AG09309 (cell line): ENCODE measurements around the gene SPIRE1.

Experiments
- DNase-seq: peaks from one replicate; pipeline ENCODE4 v3.0.0-alpha.2; 2010; ENCODE audit warnings: low read depth
- H3K4me3 ChIP-seq: 2 replicates; pipeline ENCODE4 v1.5.1; 2011; ENCODE audit warnings: mild to moderate bottlenecking, low read depth, low read length, moderate library complexity; ENCODE audit not compliant: control insufficient read depth
- TF ChIP-seq, protein P1 (sequence below): IDR thresholded peaks from 2 replicates; pipeline ENCODE4 v1.5.1; 2011; ENCODE audit warnings: mild to moderate bottlenecking, low read depth, low read length, inconsistent platforms; ENCODE audit not compliant: insufficient read depth, control insufficient read depth; ENCODE audit errors: missing control alignments

Gene SPIRE1

DNA sequence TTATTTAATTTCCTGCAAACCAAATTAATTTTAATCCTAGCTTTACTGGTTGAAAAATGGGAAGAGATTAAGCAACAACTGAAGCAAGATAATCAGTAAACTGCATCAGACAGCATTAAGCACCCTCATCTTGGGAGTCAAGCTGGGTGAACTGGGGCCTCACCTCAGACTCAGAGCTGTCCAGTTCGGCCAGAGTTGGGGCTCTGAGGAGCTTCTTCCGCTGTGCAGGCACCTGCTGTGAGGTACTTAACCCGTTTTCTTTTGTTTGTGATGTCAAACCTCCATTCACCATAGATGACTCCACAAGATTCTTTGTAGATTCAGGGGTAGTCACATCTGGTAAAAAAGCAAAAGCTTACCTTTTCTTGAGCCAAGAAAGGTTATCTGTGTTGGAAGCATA lies 178.4 kb downstream of the SPIRE1 start:
- TF ChIP-seq, protein P1, sequence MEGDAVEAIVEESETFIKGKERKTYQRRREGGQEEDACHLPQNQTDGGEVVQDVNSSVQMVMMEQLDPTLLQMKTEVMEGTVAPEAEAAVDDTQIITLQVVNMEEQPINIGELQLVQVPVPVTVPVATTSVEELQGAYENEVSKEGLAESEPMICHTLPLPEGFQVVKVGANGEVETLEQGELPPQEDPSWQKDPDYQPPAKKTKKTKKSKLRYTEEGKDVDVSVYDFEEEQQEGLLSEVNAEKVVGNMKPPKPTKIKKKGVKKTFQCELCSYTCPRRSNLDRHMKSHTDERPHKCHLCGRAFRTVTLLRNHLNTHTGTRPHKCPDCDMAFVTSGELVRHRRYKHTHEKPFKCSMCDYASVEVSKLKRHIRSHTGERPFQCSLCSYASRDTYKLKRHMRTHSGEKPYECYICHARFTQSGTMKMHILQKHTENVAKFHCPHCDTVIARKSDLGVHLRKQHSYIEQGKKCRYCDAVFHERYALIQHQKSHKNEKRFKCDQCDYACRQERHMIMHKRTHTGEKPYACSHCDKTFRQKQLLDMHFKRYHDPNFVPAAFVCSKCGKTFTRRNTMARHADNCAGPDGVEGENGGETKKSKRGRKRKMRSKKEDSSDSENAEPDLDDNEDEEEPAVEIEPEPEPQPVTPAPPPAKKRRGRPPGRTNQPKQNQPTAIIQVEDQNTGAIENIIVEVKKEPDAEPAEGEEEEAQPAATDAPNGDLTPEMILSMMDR: no peak
- DNase-seq: no peak
- H3K4me3 ChIP-seq: no peak overlapping the region

DNA sequence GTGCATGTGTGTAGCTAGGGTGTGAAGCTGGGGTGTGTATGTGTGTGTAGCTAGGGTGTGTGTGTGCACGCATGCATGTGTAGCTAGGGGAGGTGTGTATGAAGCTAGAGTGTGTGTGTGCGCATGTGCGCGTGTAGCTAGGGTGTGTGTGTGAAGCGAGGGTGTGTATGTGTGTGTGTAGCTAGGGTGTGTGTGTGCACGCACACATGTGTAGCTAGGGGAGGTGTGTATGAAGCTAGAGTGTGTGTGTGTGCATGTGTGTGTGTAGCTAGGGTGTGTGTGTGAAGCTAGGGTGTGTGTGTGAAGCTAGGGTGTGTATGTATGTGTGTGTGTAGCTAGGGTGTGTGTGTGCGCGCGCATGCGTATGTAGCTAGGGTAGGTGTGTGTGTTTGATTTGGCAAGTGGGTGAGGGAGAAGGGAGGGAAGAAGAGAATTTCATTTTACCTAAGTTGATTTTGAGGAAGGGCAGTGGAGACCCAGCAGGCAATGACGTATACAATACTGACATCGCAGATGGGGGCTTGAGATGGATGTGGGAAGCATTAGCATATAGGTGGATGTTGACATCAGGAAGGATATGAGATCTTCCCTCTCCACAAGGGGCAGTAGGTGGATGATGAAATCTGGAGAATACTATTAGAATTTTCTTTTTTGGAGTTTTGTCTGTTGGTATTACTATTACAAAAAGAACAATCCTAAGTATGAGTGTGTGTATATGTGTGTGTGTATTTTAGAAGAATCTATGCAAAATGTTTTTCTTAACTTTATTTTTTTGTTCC lies 179.4 kb downstream of the SPIRE1 start:
- no peak for DNase-seq
- H3K4me3 ChIP-seq: no peak overlapping the region
- TF ChIP-seq, protein P1: no peak

DNA sequence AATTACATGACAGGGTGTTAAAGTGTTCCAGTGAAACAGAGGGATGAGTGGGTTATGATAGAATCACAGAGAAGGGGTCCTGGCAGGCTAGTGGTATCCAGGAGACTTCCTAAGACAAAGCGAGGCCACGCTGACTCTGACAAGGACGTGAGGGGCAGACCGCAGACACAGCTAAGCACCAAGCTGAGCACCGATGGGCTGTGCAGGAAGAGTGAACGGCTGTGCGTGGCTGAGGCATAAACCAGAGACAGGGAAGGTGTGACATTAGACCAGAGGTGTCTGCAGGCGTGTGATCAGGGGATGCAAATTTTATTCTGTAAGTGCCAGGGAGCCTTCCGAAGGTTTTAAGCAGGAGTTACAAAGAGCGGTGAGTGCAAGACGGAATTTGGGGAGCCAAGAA lies 180.3 kb downstream of the SPIRE1 start:
- TF ChIP-seq, protein P1: no peak
- H3K4me3 ChIP-seq: no peak overlapping the region
- DNase-seq: no peak

DNA sequence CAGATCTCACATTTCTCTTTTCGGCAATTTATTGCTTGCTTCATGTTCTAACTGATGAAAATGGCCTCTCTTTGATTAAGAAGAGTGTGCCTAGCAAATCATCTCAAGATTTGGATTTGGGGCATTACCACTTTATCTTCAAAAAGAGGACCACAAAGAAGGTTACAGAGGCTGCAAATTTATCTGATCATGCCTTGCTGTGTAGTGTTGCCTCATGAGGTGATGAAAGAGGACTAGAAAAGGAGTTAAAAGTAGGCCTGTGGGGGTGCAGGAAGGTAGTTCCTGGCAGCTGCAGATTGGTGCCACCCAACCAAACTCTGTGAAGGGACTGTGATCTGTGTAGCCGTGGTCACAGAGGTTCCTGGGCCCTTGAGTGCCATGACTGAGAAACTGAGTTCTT lies 181.0 kb downstream of the SPIRE1 start:
- no peak overlapping the region for H3K4me3 ChIP-seq
- no peak for DNase-seq
- TF ChIP-seq, protein P1: no peak

DNA sequence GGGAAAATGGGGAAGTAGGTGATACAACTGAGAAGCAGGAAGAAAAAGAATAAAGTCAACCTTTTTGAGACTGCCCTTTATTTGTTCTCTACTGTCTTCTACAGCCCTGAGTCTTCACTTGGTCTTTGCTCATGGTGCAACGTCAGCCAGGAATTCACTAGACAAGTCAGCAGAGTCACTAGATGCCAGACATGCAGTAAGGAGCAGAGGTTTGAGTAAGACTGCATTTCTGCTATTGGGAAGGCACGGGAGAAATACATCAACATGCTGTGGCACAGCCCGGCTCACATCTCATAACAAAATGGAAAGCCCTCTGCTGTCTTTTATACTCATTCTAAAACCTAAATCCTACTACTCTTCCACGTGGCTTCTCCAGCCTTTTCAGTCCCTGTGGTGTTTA lies 183.0 kb downstream of the SPIRE1 start:
- H3K4me3 ChIP-seq: no peak overlapping the region

DNA sequence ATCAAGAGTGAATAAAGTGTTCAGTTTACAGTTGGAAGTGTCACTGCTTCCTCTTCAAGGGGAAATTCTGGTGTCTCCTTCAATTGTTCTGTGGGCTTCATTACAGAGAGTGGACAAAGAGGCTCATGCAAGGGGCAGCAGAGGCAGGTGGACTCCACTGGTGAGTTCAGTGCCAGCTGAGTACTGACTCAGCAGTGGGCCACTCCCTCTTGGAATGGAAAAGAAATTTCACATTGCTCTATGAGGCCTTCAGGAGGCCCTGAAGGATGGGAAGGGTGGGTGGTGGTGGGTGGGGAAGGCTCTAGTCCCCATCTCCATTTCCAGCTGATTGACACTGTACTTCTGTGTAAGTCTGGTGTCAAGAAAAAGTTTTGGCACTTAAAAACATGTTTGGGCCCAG lies 183.8 kb downstream of the SPIRE1 start:
- TF ChIP-seq, protein P1: no peak
- H3K4me3 ChIP-seq: no peak overlapping the region
- DNase-seq: no peak

More for the DNA sequence above, 183.0 kb downstream of the SPIRE1 start:
- DNase-seq: no peak
- TF ChIP-seq, protein P1: no peak
